ENCODE measurements around the gene ARCN1. TPM values are rescaled to one million over a fixed set of nuclear protein-coding genes. Genes with fewer than 3 reads are reported as not detected.
A peak's percentile ranks its signal among the peaks of the same experiment; 100 is the strongest.
"Not testable (repeated sequence)": the region's sequence is repeated elsewhere in the genome, so short reads cannot be mapped to it uniquely, and the experiment has no call there.

The ARCN1 gene
- total RNA-seq, 4 donors from 2014 or later: 61.4 to 81.2 (median 70.7) TPM

DNA sequence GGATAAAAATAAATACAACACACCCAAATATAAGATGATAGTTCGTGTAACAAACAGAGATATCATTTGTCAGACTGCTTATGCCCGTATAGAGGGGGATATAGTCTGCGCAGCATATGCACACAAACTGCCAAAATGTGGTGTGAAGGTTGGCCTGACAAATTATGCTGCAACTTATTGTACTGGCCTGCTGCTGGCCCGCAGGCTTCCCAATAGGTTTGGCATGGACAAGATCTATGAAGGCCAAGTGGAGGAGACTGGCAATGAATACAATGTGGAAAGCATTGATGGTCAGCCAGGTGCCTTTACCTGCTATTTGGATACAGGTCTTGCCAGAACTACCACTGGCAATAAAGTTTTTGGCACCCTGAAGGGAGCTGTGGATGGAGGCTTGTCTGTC lies 11.4 kb upstream of the ARCN1 start:
- 75 to 83% methylated on average over 4 of the region's 4 CpGs for WGBS, 2 donors
- intact Hi-C loops (cut with DNase I; ENCODE audit: low total_unique reads): no loop called here
- no peak overlapping the region for H3K4me3 ChIP-seq (ENCODE audit: low read depth, poor library complexity, severe bottlenecking)
- TF ChIP-seq, protein P1, sequence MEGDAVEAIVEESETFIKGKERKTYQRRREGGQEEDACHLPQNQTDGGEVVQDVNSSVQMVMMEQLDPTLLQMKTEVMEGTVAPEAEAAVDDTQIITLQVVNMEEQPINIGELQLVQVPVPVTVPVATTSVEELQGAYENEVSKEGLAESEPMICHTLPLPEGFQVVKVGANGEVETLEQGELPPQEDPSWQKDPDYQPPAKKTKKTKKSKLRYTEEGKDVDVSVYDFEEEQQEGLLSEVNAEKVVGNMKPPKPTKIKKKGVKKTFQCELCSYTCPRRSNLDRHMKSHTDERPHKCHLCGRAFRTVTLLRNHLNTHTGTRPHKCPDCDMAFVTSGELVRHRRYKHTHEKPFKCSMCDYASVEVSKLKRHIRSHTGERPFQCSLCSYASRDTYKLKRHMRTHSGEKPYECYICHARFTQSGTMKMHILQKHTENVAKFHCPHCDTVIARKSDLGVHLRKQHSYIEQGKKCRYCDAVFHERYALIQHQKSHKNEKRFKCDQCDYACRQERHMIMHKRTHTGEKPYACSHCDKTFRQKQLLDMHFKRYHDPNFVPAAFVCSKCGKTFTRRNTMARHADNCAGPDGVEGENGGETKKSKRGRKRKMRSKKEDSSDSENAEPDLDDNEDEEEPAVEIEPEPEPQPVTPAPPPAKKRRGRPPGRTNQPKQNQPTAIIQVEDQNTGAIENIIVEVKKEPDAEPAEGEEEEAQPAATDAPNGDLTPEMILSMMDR (IDR thresholded peaks at IDR 0.05): no peak
- TF ChIP-seq POLR2A (IDR thresholded peaks at IDR 0.05): no peak
- DNase-seq (ENCODE audit: low spot score in 2 of 2): peak in 1 of 2 donors; percentile 13

GRCh38 chr11:118565051-118565450 lies 7.2 kb upstream of the ARCN1 start:
- intact Hi-C loops (cut with DNase I; ENCODE audit: low total_unique reads): no loop called here
- 12% methylated on average over 5 of the region's 5 CpGs for WGBS, 2 donors
- H3K4me3 ChIP-seq (ENCODE audit: low read depth, poor library complexity, severe bottlenecking): no peak overlapping the region
- TF ChIP-seq, protein P1 (IDR thresholded peaks at IDR 0.05): no peak
- no peak for TF ChIP-seq POLR2A (IDR thresholded peaks at IDR 0.05)
- peak in 1 of 2 donors; percentile 29 for DNase-seq (ENCODE audit: low spot score in 2 of 2)

GRCh38 chr11:118569670-118570069 lies 2.5 kb upstream of the ARCN1 start:
- no peak for DNase-seq (ENCODE audit: low spot score in 2 of 2)
- WGBS, 2 donors: 75 to 78% methylated on average over 2 of the region's 2 CpGs
- intact Hi-C loops (cut with DNase I; ENCODE audit: low total_unique reads): no loop called here
- no peak overlapping the region for H3K4me3 ChIP-seq (ENCODE audit: low read depth, poor library complexity, severe bottlenecking)
- no peak for TF ChIP-seq POLR2A (IDR thresholded peaks at IDR 0.05)
- TF ChIP-seq, protein P1 (IDR thresholded peaks at IDR 0.05): no peak

- H3K4me3 ChIP-seq (ENCODE audit: low read depth, poor library complexity, severe bottlenecking): no peak overlapping the region
- TF ChIP-seq POLR2A (IDR thresholded peaks at IDR 0.05): no peak
- TF ChIP-seq, protein P1 (IDR thresholded peaks at IDR 0.05): no peak
- no peak for DNase-seq (ENCODE audit: low spot score in 2 of 2)
- intact Hi-C loops (cut with DNase I; ENCODE audit: low total_unique reads): no loop called here
- 100% methylated on average over 1 of the region's 1 CpG for WGBS, 2 donors
Measured at GRCh38 chr11:118570787-118571186, 1.4 kb upstream of the ARCN1 start.

- DNase-seq (ENCODE audit: low spot score in 2 of 2); intact Hi-C loops (cut with DNase I; ENCODE audit: low total_unique reads): not testable (repeated sequence)
- WGBS, 2 donors: 5 to 15% methylated on average over 15 of the region's 15 CpGs
- H3K4me3 ChIP-seq (ENCODE audit: low read depth, poor library complexity, severe bottlenecking): peak overlapping the region; percentile 98
Measured at GRCh38 chr11:118571701-118572060, 528 bp upstream of the ARCN1 start.

DNA sequence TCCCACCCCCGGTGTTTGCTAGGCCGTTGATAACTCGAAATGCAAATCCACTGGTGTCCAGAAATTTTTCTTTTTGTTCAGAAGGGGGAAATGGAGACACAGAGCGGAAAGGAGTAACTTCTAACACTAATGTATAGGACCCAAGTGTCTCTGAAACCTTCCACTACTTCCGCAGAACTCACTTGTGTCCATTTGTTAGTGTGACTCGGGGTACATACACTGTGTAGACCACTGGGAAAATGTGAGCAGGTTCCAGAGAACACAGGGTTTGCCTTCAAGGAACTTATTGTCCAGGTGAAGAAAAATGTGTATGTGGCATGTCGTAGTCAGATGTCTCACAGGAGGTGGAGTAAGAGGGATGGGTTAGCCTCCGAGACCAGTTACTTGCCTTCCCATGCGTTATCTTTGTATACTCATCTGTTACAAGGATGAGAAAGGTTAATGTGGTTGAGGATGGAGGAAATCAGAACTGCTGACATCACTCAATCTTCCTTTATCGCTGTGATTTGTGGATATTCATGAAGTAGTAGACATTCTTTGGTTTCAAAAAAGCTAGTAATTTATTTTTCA lies 857 bp downstream of the ARCN1 start:
- DNase-seq (ENCODE audit: low spot score in 2 of 2): no peak
- TF ChIP-seq, protein P1 (IDR thresholded peaks at IDR 0.05): no peak
- no peak for TF ChIP-seq POLR2A (IDR thresholded peaks at IDR 0.05)
- 3 to 5% methylated on average over 10 of the region's 10 CpGs for WGBS, 2 donors
- intact Hi-C loops (cut with DNase I; ENCODE audit: low total_unique reads): no loop called here
- peak overlapping the region; percentile 98 for H3K4me3 ChIP-seq (ENCODE audit: low read depth, poor library complexity, severe bottlenecking)
